ENCODE results near the gene LCN9. TPM values are rescaled to one million over a fixed set of nuclear protein-coding genes. Genes with fewer than 3 reads are reported as not detected.
"Not testable (repeated sequence)": the region's sequence is repeated elsewhere in the genome, so short reads cannot be mapped to it uniquely, and the experiment has no call there.

Gene LCN9
- total and polyA plus RNA-seq, 4 experiments from 2014 or later, result not detected

DNA sequence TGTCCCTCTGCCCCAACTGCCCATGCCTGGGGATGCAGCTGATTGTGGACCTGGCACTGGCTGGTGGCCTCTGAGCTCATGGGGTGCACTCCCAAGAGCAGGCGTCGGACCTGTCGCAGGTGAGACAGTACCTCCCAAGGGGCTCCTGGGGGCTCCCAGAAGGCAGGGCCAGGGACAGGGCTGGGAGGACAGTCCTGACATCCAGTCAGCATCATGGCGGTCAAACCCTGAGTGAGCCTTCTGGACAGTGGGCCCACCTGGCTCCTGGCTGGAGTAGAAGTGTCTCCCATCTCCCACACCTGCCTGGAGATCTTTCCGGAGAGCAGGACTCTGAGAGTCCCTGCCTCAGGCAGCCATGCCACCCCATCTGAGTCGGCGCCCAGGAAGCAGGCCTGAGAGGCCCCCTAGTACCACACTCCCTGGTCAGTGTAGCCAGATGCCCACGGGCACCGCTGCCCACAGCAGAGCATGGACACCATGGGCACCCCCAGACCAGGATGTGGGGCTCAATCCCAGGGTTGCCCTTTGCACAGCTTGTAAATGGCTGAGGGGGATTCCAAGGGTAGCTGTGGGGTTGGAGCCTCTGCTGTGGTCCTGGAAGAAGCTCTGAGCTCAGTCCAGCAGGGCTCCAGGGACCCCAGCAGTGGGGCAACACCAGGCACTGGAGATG, 6.6 kb downstream of the LCN9 start:
- no peak for DNase-seq
- POLR2A ChIA-PET (ENCODE audit: partially characterized antibody), result no interaction called here

GRCh38 chr9:135670721-135671590, 7.8 kb downstream of the LCN9 start:
- no peaks in the 10 kb centered on the region for H3K4me1 ChIP-seq (ENCODE audit: insufficient read depth, low read length)
- intact Hi-C loops (cut with micrococcal nuclease), result no loop called here
- CTCF ChIA-PET (ENCODE audit: partially characterized antibody), result no interaction called here
- Mint-ChIP-seq H3K4me3 (no peak overlapping the region), H3K4me1 (peaks cover 0 to 1% (median 0%) of the 10 kb centered on the region in 4 donors), H3K27ac (no peak overlapping the region), H3K27me3 (no peaks in the 10 kb centered on the region), H3K9me3 (peaks cover 0 to 3% (median 0%) of the 10 kb centered on the region in 8 donors), H3K36me3 (no peaks in the 10 kb centered on the region)
- H3K36me3 ChIP-seq (ENCODE audit: insufficient read depth, low read length), result no peaks in the 10 kb centered on the region
- H3K27ac ChIP-seq (ENCODE audit: low read depth, low read length), result no peak overlapping the region
- H3K4me3 ChIP-seq (ENCODE audit: low read length in 2 of 2), result no peak overlapping the region
- H3K27me3 ChIP-seq (ENCODE audit: insufficient read depth, low read length), result no peaks in the 10 kb centered on the region
- POLR2A ChIA-PET (ENCODE audit: partially characterized antibody), result no interaction called here
- no peaks in the 10 kb centered on the region for H3K9me3 ChIP-seq (ENCODE audit: control insufficient read depth in 1 of 2, low read length in 2 of 2)
- DNase-seq, result no peak

More for the DNA sequence above, 6.6 kb downstream of the LCN9 start:
- Mint-ChIP-seq H3K4me3 (no peak overlapping the region), H3K4me1 (peaks cover 0 to 1% (median 0%) of the 10 kb centered on the region in 4 donors), H3K27me3 (no peaks in the 10 kb centered on the region), H3K36me3 (no peaks in the 10 kb centered on the region), H3K9me3 (peaks cover 0 to 3% (median 0%) of the 10 kb centered on the region in 8 donors), H3K27ac (no peak overlapping the region)
- H3K4me1 ChIP-seq (ENCODE audit: insufficient read depth, low read length), result no peaks in the 10 kb centered on the region
- intact Hi-C loops (cut with micrococcal nuclease), result no loop called here
- H3K27ac ChIP-seq (ENCODE audit: low read depth, low read length), result no peak overlapping the region
- no peaks in the 10 kb centered on the region for H3K9me3 ChIP-seq (ENCODE audit: control insufficient read depth in 1 of 2, low read length in 2 of 2)
- no peaks in the 10 kb centered on the region for H3K27me3 ChIP-seq (ENCODE audit: insufficient read depth, low read length)
- no peak overlapping the region for H3K4me3 ChIP-seq (ENCODE audit: low read length in 2 of 2)
- H3K36me3 ChIP-seq (ENCODE audit: insufficient read depth, low read length), result no peaks in the 10 kb centered on the region
- CTCF ChIA-PET (ENCODE audit: partially characterized antibody), result no interaction called here

DNA sequence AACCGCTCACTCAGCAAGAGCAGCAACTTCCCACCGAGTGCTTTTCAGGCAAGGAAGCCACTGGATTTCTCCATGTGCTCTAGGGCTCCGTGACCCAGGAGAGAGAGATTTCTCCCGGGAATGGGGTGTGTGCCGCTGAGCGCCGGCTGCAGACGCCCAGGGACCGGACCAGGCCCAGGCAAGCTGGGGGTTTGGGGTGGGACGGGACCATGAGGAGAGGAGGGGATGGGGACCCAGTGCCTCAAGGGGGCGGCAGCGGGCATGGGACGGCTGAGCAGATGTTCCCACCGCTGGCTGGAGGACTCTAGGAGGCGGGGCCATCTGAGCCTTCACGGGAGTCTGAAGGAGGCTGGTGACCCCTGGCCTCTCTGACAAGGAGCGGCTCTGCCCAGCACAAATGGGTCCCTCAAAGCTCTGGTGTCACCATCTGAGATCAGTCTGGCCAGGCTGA, 8.5 kb downstream of the LCN9 start:
- Mint-ChIP-seq H3K4me3 (no peak overlapping the region), H3K4me1 (peaks cover 0 to 1% (median 0%) of the 10 kb centered on the region in 4 donors), H3K27ac (no peak overlapping the region), H3K36me3 (no peaks in the 10 kb centered on the region), H3K27me3 (no peaks in the 10 kb centered on the region), H3K9me3 (peaks cover 0 to 3% (median 0%) of the 10 kb centered on the region in 8 donors)
- ChIA-PET CTCF (ENCODE audit: partially characterized antibody) (no interaction called here), POLR2A (ENCODE audit: partially characterized antibody) (no interaction called here)
- no peak overlapping the region for H3K27ac ChIP-seq (ENCODE audit: low read depth, low read length)
- H3K4me3 ChIP-seq (ENCODE audit: low read length in 2 of 2), result no peak overlapping the region
- H3K9me3 ChIP-seq (ENCODE audit: control insufficient read depth in 1 of 2, low read length in 2 of 2), result no peaks in the 10 kb centered on the region
- H3K27me3 ChIP-seq (ENCODE audit: insufficient read depth, low read length), result no peaks in the 10 kb centered on the region
- intact Hi-C loops (cut with micrococcal nuclease), result no loop called here
- no peaks in the 10 kb centered on the region for H3K4me1 ChIP-seq (ENCODE audit: insufficient read depth, low read length)
- H3K36me3 ChIP-seq (ENCODE audit: insufficient read depth, low read length), result no peaks in the 10 kb centered on the region
- no peak for DNase-seq

DNA sequence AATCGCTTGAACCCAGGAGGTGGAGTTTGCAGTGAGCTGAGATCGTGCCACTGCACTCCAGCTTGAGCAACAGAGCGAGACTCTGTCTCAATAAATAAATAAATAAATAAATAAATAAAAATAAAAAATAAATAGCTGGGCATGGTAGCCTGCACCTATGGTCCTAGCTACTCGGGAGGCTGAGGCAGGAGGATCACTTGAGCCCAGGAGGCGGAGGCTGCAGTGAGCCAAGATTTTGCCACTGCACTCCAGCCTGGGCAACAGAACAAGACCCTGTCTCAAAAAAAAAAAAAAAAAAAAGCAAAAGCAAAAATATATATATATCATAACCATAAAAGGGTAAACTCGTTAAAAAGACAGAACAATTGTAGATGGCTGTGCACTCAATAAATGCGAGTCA, 9.7 kb downstream of the LCN9 start:
- H3K27me3 Mint-ChIP-seq; POLR2A ChIA-PET (ENCODE audit: partially characterized antibody): not testable (repeated sequence)

GRCh38 chr9:135673941-135674340, 10.8 kb downstream of the LCN9 start:
- no peak for DNase-seq
- no peaks in the 10 kb centered on the region for H3K27me3 ChIP-seq (ENCODE audit: insufficient read depth, low read length)
- no peak overlapping the region for H3K27ac ChIP-seq (ENCODE audit: low read depth, low read length)
- Mint-ChIP-seq H3K36me3 (no peaks in the 10 kb centered on the region), H3K4me3 (peak overlapping the region in 1 of 8 donors; percentile 48), H3K9me3 (peaks cover 0 to 3% (median 0%) of the 10 kb centered on the region in 8 donors), H3K27me3 (no peaks in the 10 kb centered on the region), H3K27ac (no peak overlapping the region), H3K4me1 (peaks cover 0 to 1% (median 0%) of the 10 kb centered on the region in 4 donors)
- intact Hi-C loops (cut with micrococcal nuclease), result no loop called here
- CTCF ChIA-PET (ENCODE audit: partially characterized antibody), result no interaction called here
- H3K4me1 ChIP-seq (ENCODE audit: insufficient read depth, low read length), result no peaks in the 10 kb centered on the region
- H3K36me3 ChIP-seq (ENCODE audit: insufficient read depth, low read length), result no peaks in the 10 kb centered on the region
- no peaks in the 10 kb centered on the region for H3K9me3 ChIP-seq (ENCODE audit: control insufficient read depth in 1 of 2, low read length in 2 of 2)
- no peak overlapping the region for H3K4me3 ChIP-seq (ENCODE audit: low read length in 2 of 2)
- POLR2A ChIA-PET (ENCODE audit: partially characterized antibody), result no interaction called here

More for the DNA sequence above, 9.7 kb downstream of the LCN9 start:
- H3K27ac ChIP-seq (ENCODE audit: low read depth, low read length); H3K27ac Mint-ChIP-seq; H3K36me3 ChIP-seq (ENCODE audit: insufficient read depth, low read length); H3K9me3 Mint-ChIP-seq; intact Hi-C loops (cut with micrococcal nuclease); DNase-seq; H3K9me3 ChIP-seq (ENCODE audit: control insufficient read depth in 1 of 2, low read length in 2 of 2); H3K4me3 ChIP-seq (ENCODE audit: low read length in 2 of 2); CTCF ChIA-PET (ENCODE audit: partially characterized antibody); H3K4me3 Mint-ChIP-seq; H3K4me1 Mint-ChIP-seq; H3K36me3 Mint-ChIP-seq; H3K4me1 ChIP-seq (ENCODE audit: insufficient read depth, low read length); H3K27me3 ChIP-seq (ENCODE audit: insufficient read depth, low read length): not testable (repeated sequence)

- Histone ChIP-seq H3K4me3 (ENCODE audit: low read length in 2 of 2) (no peak overlapping the region), H3K9me3 (ENCODE audit: control insufficient read depth in 1 of 2, low read length in 2 of 2) (no peaks in the 10 kb centered on the region), H3K4me1 (ENCODE audit: insufficient read depth, low read length) (no peaks in the 10 kb centered on the region), H3K36me3 (ENCODE audit: insufficient read depth, low read length) (no peaks in the 10 kb centered on the region), H3K27me3 (ENCODE audit: insufficient read depth, low read length) (no peaks in the 10 kb centered on the region), H3K27ac (ENCODE audit: low read depth, low read length) (no peak overlapping the region)
- no peak for DNase-seq
- Mint-ChIP-seq H3K4me3 (no peak overlapping the region), H3K27ac (no peak overlapping the region), H3K27me3 (no peaks in the 10 kb centered on the region), H3K36me3 (no peaks in the 10 kb centered on the region), H3K4me1 (no peaks in the 10 kb centered on the region), H3K9me3 (peaks cover 0 to 2% (median 0%) of the 10 kb centered on the region in 8 donors)
- POLR2A ChIA-PET (ENCODE audit: partially characterized antibody), result no interaction called here
- CTCF ChIA-PET (ENCODE audit: partially characterized antibody), result no interaction called here
- intact Hi-C loops (cut with micrococcal nuclease), result no loop called here
Measured at GRCh38 chr9:135674977-135675376, 11.9 kb downstream of the LCN9 start.

- H3K9me3 ChIP-seq (ENCODE audit: control insufficient read depth in 1 of 2, low read length in 2 of 2), result no peaks in the 10 kb centered on the region
- Mint-ChIP-seq H3K27ac (no peak overlapping the region), H3K27me3 (no peaks in the 10 kb centered on the region), H3K4me1 (no peaks in the 10 kb centered on the region), H3K9me3 (peaks cover 0 to 2% (median 0%) of the 10 kb centered on the region in 8 donors), H3K4me3 (no peak overlapping the region), H3K36me3 (no peaks in the 10 kb centered on the region)
- no peaks in the 10 kb centered on the region for H3K4me1 ChIP-seq (ENCODE audit: insufficient read depth, low read length)
- H3K36me3 ChIP-seq (ENCODE audit: insufficient read depth, low read length), result no peaks in the 10 kb centered on the region
- POLR2A ChIA-PET (ENCODE audit: partially characterized antibody), result no interaction called here
- CTCF ChIA-PET (ENCODE audit: partially characterized antibody), result no interaction called here
- DNase-seq, result no peak
- H3K27me3 ChIP-seq (ENCODE audit: insufficient read depth, low read length), result no peaks in the 10 kb centered on the region
- no peak overlapping the region for H3K27ac ChIP-seq (ENCODE audit: low read depth, low read length)
- intact Hi-C loops (cut with micrococcal nuclease), result no loop called here
- no peak overlapping the region for H3K4me3 ChIP-seq (ENCODE audit: low read length in 2 of 2)
Measured at GRCh38 chr9:135676891-135677290, 13.8 kb downstream of the LCN9 start.

Data from CD4-positive, alpha-beta memory T cell (primary cell).